Activated CD8-positive, alpha-beta memory T cell treated with anti-CD3 and anti-CD28 coated beads for 4 hours (primary cell): ENCODE results near the gene PLCG2.
A peak's percentile ranks its signal among the peaks of the same experiment; 100 is the strongest.

Source experiments
- DNase-seq, 2 donors: peaks; one replicate each; pipeline ENCODE4 v3.0.0-alpha.2; 2020; ENCODE audit warnings: low read depth in 2 of 2

The PLCG2 gene

GRCh38 chr16:81816351-81816750 lies 37.3 kb downstream of the PLCG2 start:
- DNase-seq, result no peak

GRCh38 chr16:81816793-81817210 lies 37.7 kb downstream of the PLCG2 start:
- DNase-seq, result no peak

GRCh38 chr16:81817296-81817695 lies 38.2 kb downstream of the PLCG2 start:
- DNase-seq, result no peak

- DNase-seq, result peak in 1 of 2 donors; percentile 18
Measured at GRCh38 chr16:81817789-81818567, 38.9 kb downstream of the PLCG2 start.

GRCh38 chr16:81818568-81818896 lies 39.4 kb downstream of the PLCG2 start:
- no peak for DNase-seq

- DNase-seq, result no peak
Measured at GRCh38 chr16:81818905-81819304, 39.8 kb downstream of the PLCG2 start.

- no peak for DNase-seq
Measured at GRCh38 chr16:81821436-81822128, 42.5 kb downstream of the PLCG2 start.

GRCh38 chr16:81823111-81823510 lies 44.0 kb downstream of the PLCG2 start:
- DNase-seq, result no peak

- no peak for DNase-seq
Measured at GRCh38 chr16:81823734-81824133, 44.6 kb downstream of the PLCG2 start.

GRCh38 chr16:81826523-81826922 lies 47.4 kb downstream of the PLCG2 start:
- no peak for DNase-seq

- DNase-seq, result no peak
Measured at GRCh38 chr16:81830845-81831540, 51.9 kb downstream of the PLCG2 start.

GRCh38 chr16:81831722-81832126 lies 52.6 kb downstream of the PLCG2 start:
- DNase-seq, result peak; percentile 39 to 46

GRCh38 chr16:81832801-81833547 lies 53.9 kb downstream of the PLCG2 start:
- no peak for DNase-seq

GRCh38 chr16:81833751-81834150 lies 54.7 kb downstream of the PLCG2 start:
- no peak for DNase-seq

GRCh38 chr16:81834868-81835267 lies 55.8 kb downstream of the PLCG2 start:
- DNase-seq, result no peak

- DNase-seq, result no peak
Measured at GRCh38 chr16:81836279-81837054, 57.4 kb downstream of the PLCG2 start.

GRCh38 chr16:81837312-81837751 lies 58.2 kb downstream of the PLCG2 start:
- DNase-seq, result no peak

GRCh38 chr16:81838794-81839193 lies 59.7 kb downstream of the PLCG2 start:
- DNase-seq, result no peak

GRCh38 chr16:81841722-81842121 lies 62.6 kb downstream of the PLCG2 start:
- DNase-seq, result no peak

- no peak for DNase-seq
Measured at GRCh38 chr16:81842564-81843242, 63.6 kb downstream of the PLCG2 start.

GRCh38 chr16:81843243-81843582 lies 64.1 kb downstream of the PLCG2 start:
- no peak for DNase-seq
